Measurements from ENCODE around the gene NMRAL1. TPM values are rescaled to one million over a fixed set of nuclear protein-coding genes. Genes with fewer than 3 reads are reported as not detected.

The NMRAL1 gene
- polyA plus RNA-seq, 1 of the 3 experiments (the other 2 are of a cell fraction), result 99.9 TPM

- Histone ChIP-seq H3K9me2 (no peaks in the 10 kb centered on the region), H3K4me1 (ENCODE audit: control insufficient read depth in 1 of 2, insufficient read depth in 2 of 2, low read depth in 1 of 2, low read length in 1 of 2) (peaks cover 6 to 20% of the 10 kb centered on the region in 2 experiments; a peak in 1 of 4 replicates), H3K27ac (ENCODE audit: low read depth in 2 of 2, low read length in 1 of 2) (peak within 1 kb of the TSS; percentile 20 to 58; a peak in 2 of 4 replicates), H3K36me3 (replicated peaks in 1 of 2; ENCODE audit: control insufficient read depth in 1 of 2, insufficient read depth in 2 of 2, low read length in 1 of 2) (peaks cover 0 to 6% of the 10 kb centered on the region in 2 experiments), H3K4me2 (peak within 1 kb of the TSS; percentile 99), H2AFZ (ENCODE audit: low read depth) (peak within 1 kb of the TSS; percentile 80), H3K9me3 (no peaks in the 10 kb centered on the region), H3K9ac (peak within 1 kb of the TSS; percentile 82), H3F3A (replicated peaks; ENCODE audit: insufficient read depth) (peaks cover 4% of the 10 kb centered on the region), H4K20me1 (ENCODE audit: insufficient read depth) (peaks cover 7% of the 10 kb centered on the region; the same call in 1 of the 2 replicates), H3K79me2 (ENCODE audit: insufficient read depth) (peaks cover 29% of the 10 kb centered on the region; the same call in 1 of the 2 replicates), H3K27me3 (ENCODE audit: insufficient read depth) (no peaks in the 10 kb centered on the region), H3K4me3 (ENCODE audit: low read depth in 2 of 2, low read length in 1 of 2) (peak within 1 kb of the TSS; percentile 78 to 87)
- POLR2A ChIA-PET, result interaction anchor here (1.2 to 2.1 kb wide), 2 partner anchors 24 to 65 kb away, joined by 3 to 10 read pairs; partner anchors contain the start of gene PAM16
- WGBS (ENCODE audit: low lambda C conversion rate), result 2% methylated on average over 10 of the region's 92 CpGs
- TF ChIP-seq GABPA (IDR thresholded peaks at IDR 0.05; ENCODE audit: low read depth) (no peak), CTCF (IDR thresholded peaks at IDR 0.05) (no peak), MAX (IDR thresholded peaks at IDR 0.05; ENCODE audit: low read depth) (peak; percentile 82), NRF1 (IDR thresholded peaks at IDR 0.05; ENCODE audit: low read depth, low read length) (peak; percentile 52; the same call in 1 of the 2 replicates), IRF3 (IDR thresholded peaks at IDR 0.05; ENCODE audit: low read depth, low read length) (peak; percentile 40; the same call in 1 of the 2 replicates), CHD2 (IDR thresholded peaks at IDR 0.05; ENCODE audit: low read length, partially characterized antibody) (peak; percentile 30), MXI1 (IDR thresholded peaks at IDR 0.05; ENCODE audit: low read depth, low read length) (peak; percentile 97), FOXJ3 (CRISPR knock-in tag; IDR thresholded peaks at IDR 0.05) (no peak), MEF2A (IDR thresholded peaks at IDR 0.05; ENCODE audit: borderline replicate concordance, low read depth) (no peak), SIN3A (IDR thresholded peaks at IDR 0.05; ENCODE audit: borderline replicate concordance, low read depth, low read length) (peak; percentile 74; the same call in 1 of the 2 replicates), USF1 (IDR thresholded peaks at IDR 0.05; ENCODE audit: borderline replicate concordance, low read depth) (peak; percentile 97), RCOR1 (IDR thresholded peaks at IDR 0.05; ENCODE audit: low read length) (peak; percentile 38; the same call in 1 of the 2 replicates), USF2 (IDR thresholded peaks at IDR 0.05; ENCODE audit: borderline replicate concordance, low read depth, low read length) (peak; percentile 78), RXRA (IDR thresholded peaks at IDR 0.05; ENCODE audit: borderline replicate concordance, low read depth) (no peak)
- peak; percentile 99 for DNase-seq
- CTCF ChIA-PET, result interaction anchor here (0.9 to 13.6 kb wide), 5 partner anchors 14 to 91 kb away, joined by 3 to 189 read pairs (median 3); no protein-coding TSS in a partner anchor
Observed at GRCh38 chr16:4416200-4417032, 58.0 kb downstream of the NMRAL1 start, which contains the start of gene CORO7. CORO7 (minus strand) TSS chr16:4416596; CDS start chr16:4416518, 78 bp downstream.
